Measurements from ENCODE around the gene ZFYVE21.

ZFYVE21 gene

DNA sequence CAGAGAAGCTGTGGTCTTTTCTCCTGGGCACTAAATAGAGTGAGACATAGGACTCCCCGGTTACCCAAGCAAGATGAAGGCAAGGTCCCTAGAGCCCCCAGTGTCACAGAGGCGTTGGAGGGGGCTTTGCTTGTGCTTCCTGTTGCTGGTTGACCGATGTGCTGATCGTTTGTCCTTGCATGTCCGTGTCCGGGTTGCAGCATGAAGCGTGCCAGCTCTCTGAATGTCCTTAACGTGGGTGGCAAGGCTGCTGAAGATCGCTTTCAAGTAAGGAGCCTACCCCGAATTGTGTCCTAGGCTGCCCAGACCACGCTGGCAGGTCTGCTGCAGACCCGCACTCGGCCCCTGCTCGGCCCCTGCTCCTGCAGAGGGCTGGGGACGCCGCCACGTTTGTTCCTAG lies 23.5 kb upstream of the ZFYVE21 start:
- DNase-seq (ENCODE audit: low spot score): no peak

DNA sequence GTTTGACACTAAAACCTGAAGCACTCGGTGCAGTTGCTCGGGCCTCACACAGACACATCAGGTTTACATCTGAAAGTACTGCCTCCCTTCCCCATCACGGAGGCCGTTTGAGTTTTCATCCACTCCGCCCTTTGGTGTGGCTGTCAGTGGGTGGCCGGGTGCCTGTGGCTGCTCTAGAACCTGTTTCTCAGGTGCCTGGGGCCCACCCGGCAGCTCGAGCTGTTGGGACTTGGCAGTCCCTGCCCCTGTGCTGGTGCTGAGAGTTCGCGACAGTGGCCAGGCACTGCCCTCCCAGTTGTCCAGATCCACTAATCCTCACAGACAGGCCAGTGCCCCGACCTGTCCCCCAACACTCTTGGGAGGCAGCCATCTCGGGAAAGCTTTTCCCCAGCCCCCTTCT lies 22.7 kb upstream of the ZFYVE21 start:
- no peak for DNase-seq (ENCODE audit: low spot score)

DNA sequence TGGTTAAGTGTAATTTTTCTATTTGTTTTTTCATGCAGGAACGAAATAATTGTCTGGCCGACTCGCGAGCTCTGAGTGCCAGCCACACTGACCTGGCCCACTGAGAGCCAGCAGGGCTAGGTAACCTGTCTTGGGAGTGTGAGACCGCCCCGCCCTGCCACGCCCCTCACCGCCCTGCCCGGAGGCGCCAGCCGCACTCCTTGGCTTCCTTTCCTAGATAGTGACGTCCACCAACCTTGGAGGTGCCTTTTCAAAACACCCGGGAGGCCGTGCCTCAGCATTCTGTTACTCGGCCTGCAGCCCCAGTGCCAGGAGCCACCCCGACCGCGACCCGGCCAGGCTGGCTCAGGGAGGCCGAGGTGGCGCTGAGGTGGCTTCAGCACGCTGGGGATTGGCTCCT lies 22.1 kb upstream of the ZFYVE21 start:
- peak; percentile 44 for DNase-seq (ENCODE audit: low spot score)

DNA sequence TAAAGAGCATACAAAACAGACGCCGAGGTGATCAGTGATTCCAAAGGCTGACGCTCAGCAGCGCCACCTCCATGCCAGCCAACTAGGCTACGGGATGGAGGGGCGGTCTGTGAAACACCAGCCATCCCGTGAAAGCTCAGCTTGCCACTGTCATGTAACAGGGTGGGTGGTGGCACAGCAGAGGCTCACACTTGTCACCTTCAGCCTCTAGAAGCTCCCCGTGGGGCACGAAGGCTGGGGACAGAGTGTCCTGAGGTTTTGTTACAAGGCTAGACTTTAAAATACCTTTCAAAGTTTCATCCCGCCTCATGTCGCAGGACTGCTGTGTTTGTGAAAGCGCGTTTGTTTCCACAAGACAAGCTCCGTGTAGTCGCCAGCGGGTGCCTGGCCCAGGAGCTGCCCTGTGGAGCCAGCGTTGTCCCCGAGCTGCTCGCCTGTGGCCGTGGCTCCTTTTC lies 21.0 kb upstream of the ZFYVE21 start:
- no peak for DNase-seq (ENCODE audit: low spot score)

DNA sequence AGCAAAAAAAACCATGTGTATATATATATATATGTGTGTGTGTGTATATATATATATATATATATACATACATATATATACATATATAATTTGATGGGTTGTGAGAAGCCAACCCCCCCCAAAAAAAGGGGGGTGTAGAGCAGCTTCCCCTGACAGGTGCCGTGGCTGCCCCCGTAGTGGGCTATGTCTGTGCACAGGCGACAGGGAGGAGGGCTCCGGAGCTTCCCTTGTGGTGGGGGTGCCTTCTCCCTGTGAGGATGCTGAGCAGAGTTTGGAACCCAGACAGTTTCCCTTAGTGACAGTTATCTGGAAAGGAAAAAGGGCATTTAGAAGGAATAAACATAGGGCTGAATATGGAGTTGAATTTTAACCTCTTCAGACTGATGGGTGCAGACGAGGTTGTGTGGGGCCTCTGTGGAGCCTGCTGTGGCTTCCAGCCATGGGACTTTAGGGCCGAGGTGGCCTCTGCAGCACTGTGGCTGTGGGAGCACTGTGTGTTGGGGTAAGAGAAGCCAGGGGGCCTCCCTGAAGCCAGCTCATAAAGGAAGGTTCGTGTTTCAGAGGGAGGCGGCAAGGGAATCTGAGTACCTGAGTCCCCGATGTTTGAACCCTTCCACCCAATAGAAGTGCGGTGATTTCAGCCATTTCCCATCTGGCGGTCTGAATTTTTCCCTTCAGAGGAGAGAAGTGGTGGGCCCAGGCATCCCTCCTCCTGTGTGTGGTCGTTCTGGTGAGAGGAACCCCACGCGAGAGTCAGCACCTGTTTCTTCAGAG lies 20.1 kb upstream of the ZFYVE21 start:
- DNase-seq (ENCODE audit: low spot score): no peak

DNA sequence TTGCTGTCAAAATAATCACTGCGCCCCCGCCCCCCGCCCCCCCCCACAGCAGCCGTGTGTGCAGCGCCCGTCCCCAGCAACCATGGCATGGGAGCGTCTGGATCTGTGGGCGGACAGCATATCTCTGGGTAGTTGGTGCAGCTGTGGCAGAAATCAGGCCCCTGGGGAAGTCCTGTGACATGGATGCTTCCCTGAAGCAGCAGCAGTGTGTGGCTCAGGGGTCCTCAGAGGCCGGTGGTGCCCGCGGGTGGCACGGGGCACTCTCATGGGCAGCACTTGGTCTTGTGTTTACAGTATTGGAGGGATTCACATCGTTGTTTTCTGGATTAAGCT lies 19.6 kb upstream of the ZFYVE21 start:
- no peak for DNase-seq (ENCODE audit: low spot score)

DNA sequence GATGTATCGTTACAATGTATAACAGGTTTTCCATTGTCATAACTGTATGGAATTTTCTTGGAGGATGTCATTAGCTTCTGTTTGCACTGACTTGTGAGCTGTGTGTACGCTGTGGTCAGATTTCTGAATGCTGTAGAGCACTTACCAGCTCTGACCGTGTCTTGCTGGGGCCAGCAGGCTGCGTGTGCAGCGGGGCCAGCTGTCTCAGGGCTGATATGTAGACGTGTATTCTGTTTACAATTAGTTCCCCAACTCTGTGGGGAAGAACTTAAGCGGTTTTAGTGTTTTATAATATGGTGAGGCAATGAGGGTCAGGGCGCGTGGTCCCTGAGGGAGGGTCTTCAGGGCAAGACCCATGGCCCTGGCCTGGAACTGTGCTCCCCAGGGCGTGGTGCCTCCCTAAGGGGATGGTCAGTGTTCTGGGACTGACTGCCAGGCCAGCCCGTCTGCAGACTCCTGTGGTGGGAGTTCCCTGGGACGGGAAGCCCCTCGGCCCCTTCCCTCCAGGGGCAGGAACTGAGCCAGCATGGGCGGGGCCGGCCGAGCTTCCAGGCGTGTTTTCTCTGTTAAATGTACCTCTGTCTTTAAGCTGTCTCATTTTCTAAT lies 19.0 kb upstream of the ZFYVE21 start:
- no peak for DNase-seq (ENCODE audit: low spot score)

DNA sequence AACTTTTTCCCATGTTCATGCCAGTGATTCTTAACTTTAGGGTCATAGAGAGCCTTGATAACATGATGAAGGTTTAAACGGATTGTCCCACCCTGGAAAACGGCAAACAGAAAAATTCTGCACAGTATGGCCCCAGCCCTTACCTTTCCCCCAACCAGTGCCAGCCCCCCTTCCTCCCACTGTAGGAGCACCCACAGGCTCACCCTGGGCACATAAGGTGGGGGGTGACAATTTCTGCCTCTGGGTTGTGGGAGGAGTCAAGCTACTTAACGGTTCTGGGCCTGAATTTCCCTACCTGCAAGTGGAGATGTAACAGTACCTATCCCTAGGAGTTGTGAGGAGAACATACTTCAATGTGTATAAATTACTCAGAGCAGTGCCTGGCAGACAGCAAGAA lies 18.4 kb upstream of the ZFYVE21 start:
- DNase-seq (ENCODE audit: low spot score): no peak

DNA sequence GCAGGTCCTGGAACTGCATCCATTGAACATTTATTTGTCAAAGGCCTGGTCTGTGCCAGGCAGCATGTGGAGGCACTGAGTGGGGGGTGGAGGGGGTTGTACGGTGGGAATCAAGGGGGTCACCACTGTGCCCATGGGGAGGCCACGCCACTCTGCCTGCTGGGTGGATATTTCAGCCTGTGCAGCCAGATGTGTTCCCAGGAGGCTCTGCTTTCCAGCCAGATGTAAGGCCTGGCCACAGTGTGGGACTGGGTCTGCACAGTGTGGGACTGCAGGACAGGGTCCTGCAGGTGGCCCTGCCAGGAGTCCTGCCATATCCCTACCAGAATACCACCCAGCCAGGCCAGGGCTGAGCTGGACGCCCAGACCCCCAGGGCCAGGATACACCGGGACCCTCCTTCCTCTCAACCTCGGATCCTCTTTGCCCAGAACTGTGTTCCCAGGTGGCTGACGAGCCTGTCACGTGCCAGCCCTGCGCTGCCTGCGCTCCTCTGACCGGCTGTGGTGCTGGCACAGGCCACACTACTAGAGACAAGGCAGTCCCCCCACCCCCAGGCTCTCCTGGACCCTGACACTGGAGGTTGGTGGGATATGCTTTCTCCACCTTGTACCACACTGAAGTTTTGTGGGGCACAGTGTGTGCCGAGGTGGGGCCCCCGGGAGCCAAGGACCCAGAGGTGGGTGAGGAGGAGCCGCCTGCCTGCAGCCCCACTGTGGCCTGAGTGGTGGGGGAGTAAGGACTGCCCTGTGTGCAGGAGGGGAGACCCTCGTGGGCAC lies 17.8 kb upstream of the ZFYVE21 start:
- no peak for DNase-seq (ENCODE audit: low spot score)

DNA sequence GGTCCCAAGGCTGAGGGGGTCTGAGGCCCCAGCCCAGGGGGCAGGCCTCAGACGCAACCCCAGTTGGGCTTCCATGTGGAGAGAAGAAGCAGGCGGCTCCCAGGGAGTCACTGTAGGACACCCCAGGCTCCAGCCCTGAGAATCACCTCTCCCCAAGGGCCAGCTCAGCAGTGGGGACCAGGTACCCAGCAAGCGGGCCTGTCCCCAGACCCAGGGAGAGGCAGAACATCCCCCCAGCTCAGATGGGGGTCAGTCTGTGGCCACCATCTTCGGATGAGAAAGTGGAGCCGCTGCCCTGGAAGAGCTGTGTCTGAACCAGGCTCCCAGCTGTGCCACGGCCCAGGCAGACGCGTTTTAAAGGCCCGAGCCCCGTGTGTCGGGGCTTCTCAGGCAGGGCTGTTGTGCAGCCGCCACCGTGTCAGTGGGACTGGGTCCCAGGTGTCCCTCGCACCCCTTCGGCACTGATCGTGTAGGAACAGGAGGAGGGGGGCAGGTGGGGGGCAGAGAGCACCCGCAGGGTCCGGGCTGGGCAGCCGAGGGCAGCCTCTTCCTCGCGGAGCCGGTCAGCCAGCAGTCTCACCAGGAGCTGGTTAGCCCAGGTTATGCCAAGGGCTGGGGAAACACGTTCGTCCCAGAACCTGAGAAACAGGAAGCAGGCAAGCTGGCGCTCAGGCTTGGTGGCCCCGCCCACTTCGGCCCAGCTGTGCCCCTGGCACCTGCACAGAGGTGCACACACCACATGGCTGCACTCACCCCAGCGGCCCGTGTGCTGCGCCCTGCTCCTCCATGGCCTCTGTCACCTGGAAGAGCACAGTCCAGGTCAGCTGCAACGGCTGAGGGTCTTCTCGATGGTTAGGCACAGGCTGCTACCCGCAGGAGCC lies 17.0 kb upstream of the ZFYVE21 start:
- DNase-seq (ENCODE audit: low spot score): no peak

DNA sequence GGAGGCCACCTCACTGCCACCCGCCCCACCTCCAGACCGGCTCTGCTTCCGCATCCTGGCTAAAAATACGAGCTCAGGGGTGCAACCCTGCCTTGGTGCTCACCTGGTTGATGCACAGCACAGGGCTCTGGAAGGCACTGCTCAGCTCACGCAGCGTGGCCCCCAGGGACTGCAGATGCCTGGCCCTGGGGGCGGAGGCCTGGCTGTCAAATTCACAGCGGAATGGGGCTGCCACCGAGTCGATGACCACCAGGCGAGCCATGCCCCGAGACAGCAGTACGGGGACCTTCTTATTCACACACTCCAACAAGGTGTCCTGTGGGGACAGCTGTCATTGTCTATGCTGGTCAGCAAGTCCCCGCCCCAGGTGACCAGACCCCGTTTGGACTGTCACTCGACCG lies 16.3 kb upstream of the ZFYVE21 start:
- DNase-seq (ENCODE audit: low spot score): no peak

DNA sequence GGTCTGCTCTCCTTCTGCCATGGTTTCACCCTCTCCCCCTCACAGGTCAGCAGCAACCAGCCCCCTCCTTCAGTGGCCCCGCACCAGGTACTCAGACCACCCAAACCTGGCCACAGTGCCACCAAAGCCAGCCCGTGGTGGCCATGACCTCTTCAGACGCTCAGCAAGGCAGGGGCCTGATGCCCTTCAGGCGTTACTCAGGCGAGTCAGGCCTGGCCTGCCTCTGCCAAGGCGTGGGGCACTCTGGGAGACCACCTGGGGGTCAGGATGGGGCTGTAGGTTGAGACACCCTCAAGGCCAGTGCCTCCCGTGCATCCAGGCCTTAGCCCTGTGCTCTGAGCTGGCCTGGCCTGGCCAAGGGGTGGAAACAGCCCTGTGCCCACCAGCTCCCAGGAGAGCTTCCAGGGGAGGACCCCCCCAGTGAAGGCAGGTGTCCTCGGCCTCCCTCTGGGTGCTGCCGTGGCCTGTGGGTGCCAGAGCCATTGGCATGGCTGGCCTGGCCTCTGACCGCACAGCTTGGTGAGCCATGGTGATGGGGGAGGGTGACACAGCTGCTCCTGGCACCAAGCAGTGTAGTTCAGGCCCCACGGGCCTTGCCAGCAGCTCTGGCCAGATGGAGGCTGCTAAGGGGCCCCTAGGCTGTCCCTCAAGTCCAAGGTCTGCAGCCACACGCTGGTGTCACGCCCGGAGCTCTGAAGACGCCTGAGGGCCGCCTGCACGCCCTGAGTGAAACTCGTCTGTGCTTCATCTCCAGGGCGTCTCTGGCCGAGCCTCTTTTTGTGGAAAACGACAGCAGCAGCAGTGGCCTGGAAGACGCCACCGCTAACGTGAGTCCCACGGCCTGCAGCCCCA lies 15.5 kb upstream of the ZFYVE21 start:
- no peak for DNase-seq (ENCODE audit: low spot score)

DNA sequence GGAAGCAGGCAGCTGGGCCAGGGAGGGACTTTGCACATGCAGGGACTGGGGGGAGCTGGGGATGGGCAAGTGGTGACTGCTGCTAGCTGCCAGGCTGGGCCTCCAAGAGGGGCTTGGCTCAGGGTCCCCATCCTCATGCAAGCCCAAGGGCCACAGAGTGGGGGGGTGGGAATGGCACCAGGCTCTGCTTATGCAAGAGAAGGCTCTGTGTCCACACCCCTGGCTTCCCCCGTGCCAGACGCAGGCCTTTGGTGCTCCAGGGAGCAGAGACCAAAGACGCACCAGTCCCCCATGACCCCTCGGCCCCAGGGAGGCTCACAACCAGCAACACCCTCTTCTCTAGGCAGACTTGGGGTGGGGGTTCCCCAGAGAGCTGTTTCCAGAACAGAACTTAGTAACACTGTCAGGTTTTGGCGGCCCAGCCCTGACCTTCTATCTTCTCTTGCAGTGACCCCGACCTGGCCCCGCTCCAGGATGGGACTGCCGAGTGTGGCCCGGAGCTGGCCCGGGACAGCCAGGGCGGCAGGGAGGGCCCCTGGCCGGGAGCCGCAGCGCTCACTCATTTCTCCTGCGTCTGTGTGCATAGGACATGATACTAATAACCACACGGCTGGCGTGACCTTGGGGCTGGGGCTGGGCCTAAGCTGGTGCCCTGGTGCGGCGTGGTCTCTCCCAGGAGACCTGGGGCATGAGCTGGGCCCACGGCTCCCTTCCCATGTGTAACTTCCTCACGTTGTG lies 14.7 kb upstream of the ZFYVE21 start:
- no peak for DNase-seq (ENCODE audit: low spot score)

DNA sequence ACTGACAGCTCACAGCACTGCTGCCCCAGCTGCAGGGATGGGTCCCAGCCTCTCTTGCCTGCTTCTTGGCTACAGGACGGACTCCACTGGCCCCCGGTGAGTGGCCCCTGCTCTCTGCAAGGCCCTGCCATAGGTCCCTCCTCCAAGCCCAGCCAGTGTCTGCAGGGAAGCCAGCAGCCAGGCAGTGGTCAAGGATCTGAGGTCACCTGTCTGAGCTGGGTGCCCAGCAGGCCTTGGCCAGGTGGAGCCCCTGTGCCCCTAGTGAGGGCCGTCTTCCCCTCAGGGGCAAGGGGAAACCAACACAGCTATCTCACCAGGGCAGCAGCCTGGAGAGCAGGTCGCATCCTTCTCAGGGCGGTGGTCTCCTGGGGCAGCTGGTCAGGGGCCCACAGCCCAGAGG lies 13.5 kb upstream of the ZFYVE21 start:
- no peak for DNase-seq (ENCODE audit: low spot score)

DNA sequence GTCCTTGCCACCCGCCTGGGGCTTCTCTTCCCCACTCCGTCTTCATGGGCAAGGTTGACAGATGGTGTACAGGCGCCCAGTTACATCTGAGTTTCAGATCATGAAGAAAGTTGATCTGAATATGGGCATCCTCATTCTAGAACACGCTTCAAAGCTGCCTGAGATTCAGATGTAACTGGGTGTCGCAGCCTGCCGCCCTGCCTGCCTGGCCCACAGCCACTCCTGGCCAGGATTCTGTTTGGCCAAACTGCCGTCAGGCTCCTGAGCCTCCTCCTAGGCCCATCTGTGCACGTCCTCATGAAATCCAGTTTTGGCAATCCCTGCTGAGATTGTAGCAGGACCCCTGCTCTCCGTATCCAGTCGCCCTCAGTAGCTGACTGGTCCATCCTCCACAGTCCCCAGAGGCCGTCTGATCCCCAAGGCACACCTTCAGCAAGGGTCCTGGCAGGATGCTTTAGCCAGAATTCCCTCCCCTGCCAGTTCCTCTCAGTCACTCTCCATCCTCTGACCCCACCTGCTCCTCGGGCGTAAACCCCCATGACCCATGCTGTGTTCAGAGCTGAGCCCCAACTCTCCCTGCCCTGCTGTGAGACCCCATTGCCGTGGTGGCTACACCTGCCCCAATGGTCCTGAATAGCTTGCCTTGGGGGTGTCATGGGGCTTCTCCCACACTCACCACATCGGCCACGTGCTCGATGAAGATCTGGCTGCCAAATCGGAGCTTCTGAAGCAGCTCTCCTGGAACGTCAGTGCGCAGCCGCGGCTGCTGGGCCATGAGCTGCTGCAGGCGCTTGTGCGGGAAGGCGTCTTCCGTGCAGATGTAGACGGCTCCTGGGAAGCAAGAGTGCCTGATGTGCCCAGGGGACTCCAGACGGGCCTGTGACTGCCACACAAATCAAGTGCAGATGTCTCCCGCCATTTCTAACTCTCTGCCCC lies 12.8 kb upstream of the ZFYVE21 start:
- no peak for DNase-seq (ENCODE audit: low spot score)

DNA sequence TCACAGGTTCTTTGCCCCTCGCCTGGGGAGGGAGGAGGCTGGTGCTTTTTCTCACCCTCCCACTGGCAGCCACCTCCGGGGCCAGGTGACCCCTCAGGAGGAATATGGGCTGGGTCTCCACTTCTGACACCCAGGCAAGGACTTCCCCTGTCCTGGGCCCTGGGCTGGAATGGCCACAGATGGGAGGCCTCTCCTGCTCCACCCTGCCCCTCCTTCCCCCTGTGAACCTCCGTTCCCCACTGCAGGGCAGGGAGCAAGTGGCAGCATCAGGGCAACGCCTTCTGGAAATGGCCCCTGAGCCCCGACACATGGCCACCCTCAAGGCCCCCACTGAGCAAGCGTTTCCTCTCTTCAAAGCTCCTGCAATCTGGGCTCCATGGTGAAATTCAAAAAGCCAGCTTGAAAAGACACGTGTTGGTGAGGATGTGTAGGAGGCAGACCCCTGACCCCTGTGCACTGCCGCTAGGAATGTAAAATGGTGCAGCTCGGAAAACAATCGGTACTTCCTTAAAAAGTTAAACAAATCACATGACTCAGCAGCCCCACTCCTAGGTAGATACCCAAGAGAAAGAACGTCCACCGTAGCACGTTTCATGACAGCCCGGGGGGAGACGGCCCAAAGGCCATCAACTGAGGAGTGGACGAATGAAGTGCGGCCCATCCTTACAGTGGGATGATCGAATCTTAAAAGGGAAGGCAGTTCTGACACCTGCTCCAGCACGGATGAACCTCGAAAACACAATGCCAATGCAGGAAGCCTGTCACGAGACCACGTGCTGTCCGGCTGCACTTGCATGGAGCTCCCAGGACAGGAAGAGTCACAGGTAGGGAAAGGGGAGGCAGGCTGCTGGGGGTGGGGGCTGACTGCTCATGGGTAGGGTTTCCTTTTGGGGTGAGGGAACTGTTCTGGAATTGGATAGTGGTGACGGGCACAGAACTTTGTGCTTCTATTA lies 11.9 kb upstream of the ZFYVE21 start:
- DNase-seq (ENCODE audit: low spot score): no peak

DNA sequence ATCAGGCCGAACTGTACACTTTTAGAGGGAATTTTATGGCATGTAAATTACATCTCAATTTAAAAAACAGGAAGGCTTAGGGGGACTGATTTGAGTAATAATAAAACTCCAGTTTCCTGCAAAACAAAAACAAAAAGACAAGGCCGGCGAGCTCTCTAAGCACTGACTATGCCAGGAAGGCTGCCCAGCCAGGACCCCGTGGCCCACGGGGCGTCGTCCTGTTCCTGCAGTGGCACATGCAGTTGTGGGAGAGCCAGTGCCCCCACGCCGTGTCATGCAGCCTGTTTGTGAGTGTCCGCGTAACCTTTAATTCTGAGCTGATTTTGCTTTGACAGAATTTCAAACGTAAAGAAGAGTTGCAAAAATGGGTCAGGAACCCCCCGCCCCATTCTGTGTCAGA lies 10.9 kb upstream of the ZFYVE21 start:
- no peak for DNase-seq (ENCODE audit: low spot score)

DNA sequence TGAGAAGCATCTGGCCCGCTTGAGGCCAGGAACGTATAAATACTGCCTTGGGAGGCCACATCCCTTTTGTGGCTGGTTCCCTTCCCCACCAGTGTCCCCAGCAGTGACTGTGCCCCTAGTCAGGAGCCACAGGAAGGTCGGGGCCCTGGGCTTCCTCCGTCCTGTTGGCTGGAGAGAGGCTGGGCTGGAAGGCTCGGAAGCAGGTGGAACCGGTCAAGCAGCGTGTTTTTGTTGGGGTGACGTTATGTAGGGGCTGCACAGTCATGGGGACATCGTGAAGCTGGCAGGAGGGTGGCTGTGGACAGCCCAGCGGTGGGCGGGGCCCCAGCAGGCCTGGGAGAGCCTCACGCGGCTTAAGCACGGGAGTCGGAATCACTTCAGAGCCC lies 10.5 kb upstream of the ZFYVE21 start:
- DNase-seq (ENCODE audit: low spot score): no peak
